GM12872 (cell line): Measurements from ENCODE around the gene DTD1.

ENCODE experiments used
- CTCF ChIP-seq: IDR thresholded peaks from 3 replicates; pipeline ENCODE4 v1.5.1; 2011; ENCODE audit warnings: low read depth, mild to moderate bottlenecking, low read length, moderate library complexity; ENCODE audit not compliant: insufficient read depth

Gene DTD1

GRCh38 chr20:18729231-18729825, 141.5 kb downstream of the DTD1 start:
- no peak for TF ChIP-seq CTCF

- no peak for TF ChIP-seq CTCF
Observed at GRCh38 chr20:18731940-18732339, 144.1 kb downstream of the DTD1 start.

GRCh38 chr20:18734525-18735189, 146.8 kb downstream of the DTD1 start:
- TF ChIP-seq CTCF: no peak

GRCh38 chr20:18737140-18737539, 149.3 kb downstream of the DTD1 start:
- TF ChIP-seq CTCF: peak; percentile 29; the same call in 1 of the 3 replicates

GRCh38 chr20:18738055-18738454, 150.2 kb downstream of the DTD1 start:
- no peak for TF ChIP-seq CTCF

GRCh38 chr20:18738888-18739287, 151.0 kb downstream of the DTD1 start:
- no peak for TF ChIP-seq CTCF

- no peak for TF ChIP-seq CTCF
Observed at GRCh38 chr20:18739751-18740166, 151.9 kb downstream of the DTD1 start.
